ENCODE data around the gene ACOXL.

ACOXL gene

GRCh38 chr2:110790907-110791306 lies 58.5 kb downstream of the ACOXL start:
- no peak overlapping the region for H3K4me3 ChIP-seq (ENCODE audit: insufficient read depth, low read depth, low read length)
- H3K27me3 ChIP-seq (ENCODE audit: control insufficient read depth, insufficient read depth, low read length, poor library complexity, severe bottlenecking), result no peaks in the 10 kb centered on the region
- H3K4me1 ChIP-seq (ENCODE audit: control insufficient read depth, insufficient read depth, low read length), result no peaks in the 10 kb centered on the region
- no peaks in the 10 kb centered on the region for H3K36me3 ChIP-seq (ENCODE audit: control insufficient read depth, insufficient read depth, low read length)
- no peak overlapping the region for H3K27ac ChIP-seq (ENCODE audit: insufficient read depth, low read depth, low read length, poor library complexity, severe bottlenecking)
- H3K9me3 ChIP-seq (ENCODE audit: control insufficient read depth, low read length), result no peaks in the 10 kb centered on the region

- no peaks in the 10 kb centered on the region for H3K9me3 ChIP-seq (ENCODE audit: control insufficient read depth, low read length)
- no peaks in the 10 kb centered on the region for H3K36me3 ChIP-seq (ENCODE audit: control insufficient read depth, insufficient read depth, low read length)
- H3K27me3 ChIP-seq (ENCODE audit: control insufficient read depth, insufficient read depth, low read length, poor library complexity, severe bottlenecking), result no peaks in the 10 kb centered on the region
- H3K4me1 ChIP-seq (ENCODE audit: control insufficient read depth, insufficient read depth, low read length), result no peaks in the 10 kb centered on the region
- H3K27ac ChIP-seq (ENCODE audit: insufficient read depth, low read depth, low read length, poor library complexity, severe bottlenecking), result no peak overlapping the region
- 83 to 84% methylated on average over 4 of the region's 4 CpGs for WGBS, 2 experiments
- no peak overlapping the region for H3K4me3 ChIP-seq (ENCODE audit: insufficient read depth, low read depth, low read length)
Measured at GRCh38 chr2:110791435-110791834, 59.1 kb downstream of the ACOXL start.

DNA sequence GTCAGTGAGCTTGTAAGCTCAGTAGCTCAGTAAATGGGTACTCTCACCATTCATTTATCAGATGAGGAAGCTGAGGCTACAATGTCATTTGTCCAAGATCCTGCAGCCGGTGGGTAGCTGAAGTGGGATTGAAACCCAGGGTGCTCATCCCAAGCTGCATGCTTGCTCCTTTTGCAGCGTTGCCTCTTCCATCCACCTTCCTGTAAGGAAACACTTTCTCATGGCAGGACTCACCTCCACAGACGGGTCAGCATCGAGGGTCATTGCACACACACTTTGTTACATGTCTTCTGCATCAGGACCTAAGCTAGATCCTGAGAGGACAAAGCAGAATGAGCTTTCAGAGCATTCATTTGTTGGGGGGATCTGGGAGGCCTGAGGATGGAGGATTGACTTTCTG lies 60.7 kb downstream of the ACOXL start:
- no peaks in the 10 kb centered on the region for H3K27me3 ChIP-seq (ENCODE audit: control insufficient read depth, insufficient read depth, low read length, poor library complexity, severe bottlenecking)
- no peaks in the 10 kb centered on the region for H3K36me3 ChIP-seq (ENCODE audit: control insufficient read depth, insufficient read depth, low read length)
- WGBS, 2 experiments, result 94 to 96% methylated on average over 4 of the region's 4 CpGs
- H3K4me3 ChIP-seq (ENCODE audit: insufficient read depth, low read depth, low read length), result no peak overlapping the region
- H3K9me3 ChIP-seq (ENCODE audit: control insufficient read depth, low read length), result no peaks in the 10 kb centered on the region
- no peaks in the 10 kb centered on the region for H3K4me1 ChIP-seq (ENCODE audit: control insufficient read depth, insufficient read depth, low read length)
- no peak overlapping the region for H3K27ac ChIP-seq (ENCODE audit: insufficient read depth, low read depth, low read length, poor library complexity, severe bottlenecking)

DNA sequence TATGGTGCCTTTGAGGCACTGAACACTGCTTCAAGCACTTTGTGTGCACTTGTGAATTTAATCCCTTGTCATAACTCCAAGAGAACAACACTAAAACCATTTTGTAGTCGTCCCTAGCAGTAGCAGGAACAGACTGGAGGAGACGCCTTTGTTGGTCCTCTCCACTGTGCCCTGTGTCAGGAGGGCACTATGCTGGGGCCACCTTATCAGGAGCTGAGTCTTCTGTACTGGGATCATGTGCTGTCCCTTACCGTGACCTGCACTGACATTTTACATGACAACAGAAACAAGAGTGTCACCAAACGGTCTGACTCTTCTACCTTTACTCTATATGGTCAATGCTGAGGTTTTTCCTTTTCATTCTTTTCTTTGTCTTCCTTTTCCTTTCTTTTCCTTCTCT lies 62.0 kb downstream of the ACOXL start:
- WGBS, 2 experiments, result 86 to 89% methylated on average over 4 of the region's 4 CpGs
- H3K27ac ChIP-seq (ENCODE audit: insufficient read depth, low read depth, low read length, poor library complexity, severe bottlenecking), result no peak overlapping the region
- no peaks in the 10 kb centered on the region for H3K27me3 ChIP-seq (ENCODE audit: control insufficient read depth, insufficient read depth, low read length, poor library complexity, severe bottlenecking)
- no peaks in the 10 kb centered on the region for H3K4me1 ChIP-seq (ENCODE audit: control insufficient read depth, insufficient read depth, low read length)
- no peaks in the 10 kb centered on the region for H3K36me3 ChIP-seq (ENCODE audit: control insufficient read depth, insufficient read depth, low read length)
- H3K9me3 ChIP-seq (ENCODE audit: control insufficient read depth, low read length), result no peaks in the 10 kb centered on the region
- H3K4me3 ChIP-seq (ENCODE audit: insufficient read depth, low read depth, low read length), result no peak overlapping the region

DNA sequence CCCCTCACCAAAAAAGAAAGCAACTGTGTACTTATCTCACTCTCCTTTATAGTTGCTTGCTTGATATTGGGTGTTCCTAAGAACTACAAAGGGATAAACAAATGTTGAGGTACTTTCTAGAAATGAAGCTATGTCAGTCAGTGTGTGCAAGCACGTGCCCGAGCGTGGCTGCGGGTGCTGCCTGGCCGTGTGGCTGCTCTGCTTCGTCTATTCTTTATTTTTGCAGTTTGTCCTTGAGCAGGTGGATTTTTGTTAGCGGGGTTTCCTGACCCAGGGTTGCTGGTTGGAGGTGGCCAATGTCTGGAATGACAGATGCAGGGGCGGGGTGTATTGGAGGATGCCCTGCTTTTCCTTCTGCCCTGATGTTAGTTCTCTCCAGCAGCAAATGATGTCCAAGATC lies 62.6 kb downstream of the ACOXL start:
- no peak overlapping the region for H3K4me3 ChIP-seq (ENCODE audit: insufficient read depth, low read depth, low read length)
- 94 to 96% methylated on average over 8 of the region's 8 CpGs for WGBS, 2 experiments
- H3K9me3 ChIP-seq (ENCODE audit: control insufficient read depth, low read length), result no peaks in the 10 kb centered on the region
- H3K4me1 ChIP-seq (ENCODE audit: control insufficient read depth, insufficient read depth, low read length), result no peaks in the 10 kb centered on the region
- no peaks in the 10 kb centered on the region for H3K36me3 ChIP-seq (ENCODE audit: control insufficient read depth, insufficient read depth, low read length)
- no peak overlapping the region for H3K27ac ChIP-seq (ENCODE audit: insufficient read depth, low read depth, low read length, poor library complexity, severe bottlenecking)
- H3K27me3 ChIP-seq (ENCODE audit: control insufficient read depth, insufficient read depth, low read length, poor library complexity, severe bottlenecking), result no peaks in the 10 kb centered on the region

DNA sequence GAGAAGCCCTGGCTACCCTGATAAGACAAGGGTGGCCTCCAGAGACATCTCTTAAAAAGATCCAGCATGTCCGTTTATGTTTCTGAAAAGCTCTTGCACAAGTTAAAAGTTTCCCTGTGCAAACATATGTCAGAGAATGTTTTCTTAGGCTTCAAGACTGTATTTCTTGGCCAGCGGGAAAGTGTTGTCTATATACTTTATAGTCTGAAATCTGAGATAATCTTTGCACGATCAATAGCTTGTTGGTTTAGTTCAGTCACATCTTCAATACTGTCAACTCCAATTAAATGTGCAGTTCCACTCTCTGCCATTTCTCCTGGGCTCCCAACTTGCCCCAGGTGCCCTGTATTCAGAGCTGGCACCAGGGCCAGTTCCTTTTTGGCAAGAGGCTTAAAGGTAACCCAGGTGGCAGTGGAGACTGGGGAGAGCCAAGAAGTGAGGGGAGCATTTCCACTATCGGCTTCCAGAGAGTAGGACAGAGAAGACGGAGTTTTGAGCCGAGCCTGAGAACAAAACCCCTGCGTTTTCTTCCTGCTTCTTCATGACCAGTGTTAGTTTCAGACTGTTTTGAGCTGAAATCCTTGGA lies 64.4 kb downstream of the ACOXL start:
- Histone ChIP-seq H3K27ac (ENCODE audit: insufficient read depth, low read depth, low read length, poor library complexity, severe bottlenecking) (no peak overlapping the region), H3K4me3 (ENCODE audit: insufficient read depth, low read depth, low read length) (no peak overlapping the region), H3K9me3 (ENCODE audit: control insufficient read depth, low read length) (no peaks in the 10 kb centered on the region), H3K4me1 (ENCODE audit: control insufficient read depth, insufficient read depth, low read length) (peaks cover 10% of the 10 kb centered on the region), H3K27me3 (ENCODE audit: control insufficient read depth, insufficient read depth, low read length, poor library complexity, severe bottlenecking) (no peaks in the 10 kb centered on the region), H3K36me3 (ENCODE audit: control insufficient read depth, insufficient read depth, low read length) (no peaks in the 10 kb centered on the region)
- 91 to 94% methylated on average over 7 of the region's 7 CpGs for WGBS, 2 experiments

- H3K27ac ChIP-seq (ENCODE audit: insufficient read depth, low read depth, low read length, poor library complexity, severe bottlenecking), result no peak overlapping the region
- H3K27me3 ChIP-seq (ENCODE audit: control insufficient read depth, insufficient read depth, low read length, poor library complexity, severe bottlenecking), result no peaks in the 10 kb centered on the region
- H3K9me3 ChIP-seq (ENCODE audit: control insufficient read depth, low read length), result no peaks in the 10 kb centered on the region
- no peaks in the 10 kb centered on the region for H3K36me3 ChIP-seq (ENCODE audit: control insufficient read depth, insufficient read depth, low read length)
- 94 to 97% methylated on average over 3 of the region's 3 CpGs for WGBS, 2 experiments
- peaks cover 10% of the 10 kb centered on the region for H3K4me1 ChIP-seq (ENCODE audit: control insufficient read depth, insufficient read depth, low read length)
- no peak overlapping the region for H3K4me3 ChIP-seq (ENCODE audit: insufficient read depth, low read depth, low read length)
Measured at GRCh38 chr2:110799376-110799775, 67.0 kb downstream of the ACOXL start.

DNA sequence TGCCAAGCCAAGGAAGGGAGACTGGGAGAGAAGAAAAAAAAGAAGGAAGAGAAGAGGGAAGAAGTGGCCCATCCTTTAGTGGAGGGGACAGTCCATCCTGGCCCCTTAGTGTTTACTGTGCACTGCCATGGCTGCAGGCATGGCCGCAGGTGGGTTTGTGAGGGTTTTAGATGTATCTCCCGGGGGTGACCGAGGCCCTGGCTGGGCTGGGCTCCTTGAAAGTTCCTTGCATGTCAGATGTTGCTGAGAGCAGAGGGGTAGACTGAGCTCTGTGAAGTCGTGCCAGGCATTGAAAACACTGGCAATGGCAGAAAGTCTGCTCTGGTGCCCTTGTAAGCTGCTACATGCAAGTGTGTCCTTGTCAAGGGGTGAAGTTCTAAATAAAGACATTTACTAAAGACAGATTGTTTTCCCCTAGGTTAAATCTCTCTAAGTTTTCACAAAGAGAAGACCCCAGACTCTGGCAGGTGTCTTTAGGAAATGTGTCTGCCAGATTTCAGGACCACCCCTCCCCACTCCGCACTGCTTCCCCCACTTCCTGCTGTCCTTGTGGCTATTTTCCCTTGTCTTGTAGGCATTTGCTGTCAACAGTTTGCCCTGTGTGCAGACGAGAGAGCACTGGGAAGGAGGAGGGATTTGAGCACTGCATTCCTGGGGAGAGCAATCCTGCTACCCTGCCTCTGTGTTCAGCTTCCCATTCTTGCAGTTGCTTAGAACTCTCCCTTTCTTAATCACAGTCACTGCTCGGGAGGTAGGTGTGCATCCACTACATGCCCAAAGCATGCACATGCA lies 68.4 kb downstream of the ACOXL start:
- 75 to 76% methylated on average over 7 of the region's 7 CpGs for WGBS, 2 experiments
- peaks cover 10% of the 10 kb centered on the region for H3K4me1 ChIP-seq (ENCODE audit: control insufficient read depth, insufficient read depth, low read length)
- no peak overlapping the region for H3K27ac ChIP-seq (ENCODE audit: insufficient read depth, low read depth, low read length, poor library complexity, severe bottlenecking)
- H3K36me3 ChIP-seq (ENCODE audit: control insufficient read depth, insufficient read depth, low read length), result no peaks in the 10 kb centered on the region
- no peaks in the 10 kb centered on the region for H3K9me3 ChIP-seq (ENCODE audit: control insufficient read depth, low read length)
- no peak overlapping the region for H3K4me3 ChIP-seq (ENCODE audit: insufficient read depth, low read depth, low read length)
- no peaks in the 10 kb centered on the region for H3K27me3 ChIP-seq (ENCODE audit: control insufficient read depth, insufficient read depth, low read length, poor library complexity, severe bottlenecking)

DNA sequence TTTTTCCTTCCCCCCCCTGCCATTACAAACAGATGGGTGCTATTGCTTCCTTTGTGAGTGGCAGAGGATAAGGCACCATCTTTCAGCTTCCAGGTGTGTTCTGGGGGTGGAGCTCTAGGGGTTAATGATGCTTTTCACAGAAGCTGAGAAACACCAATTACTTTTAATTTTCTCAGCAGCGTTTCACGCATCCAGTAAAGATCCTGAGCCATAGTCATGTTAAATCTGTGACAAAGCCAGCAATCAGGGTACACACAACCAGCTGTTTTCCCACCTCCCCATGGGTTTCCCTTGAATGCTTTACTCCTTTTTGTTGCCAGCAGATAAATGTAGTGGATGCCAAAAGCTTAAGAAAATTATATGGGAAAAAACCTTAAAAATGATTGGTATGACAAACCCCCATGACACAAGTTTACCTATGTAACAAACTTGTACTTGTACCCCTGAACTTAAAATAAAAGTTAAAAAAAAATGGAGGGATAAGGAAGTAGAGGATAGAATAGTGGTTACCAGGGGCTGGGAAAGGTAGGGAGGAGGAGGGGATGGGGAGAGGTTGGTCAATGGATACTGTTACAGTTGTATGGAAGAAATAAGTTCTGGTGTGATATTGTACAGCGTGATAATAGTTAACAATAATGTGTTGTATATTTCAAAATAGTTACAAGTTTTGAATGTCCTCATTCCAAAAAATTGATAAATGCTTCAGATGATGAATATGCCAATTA lies 70.0 kb downstream of the ACOXL start:
- no peaks in the 10 kb centered on the region for H3K9me3 ChIP-seq (ENCODE audit: control insufficient read depth, low read length)
- H3K4me1 ChIP-seq (ENCODE audit: control insufficient read depth, insufficient read depth, low read length), result peaks cover 10% of the 10 kb centered on the region
- H3K27ac ChIP-seq (ENCODE audit: insufficient read depth, low read depth, low read length, poor library complexity, severe bottlenecking), result no peak overlapping the region
- no peaks in the 10 kb centered on the region for H3K27me3 ChIP-seq (ENCODE audit: control insufficient read depth, insufficient read depth, low read length, poor library complexity, severe bottlenecking)
- 10 to 38% methylated on average over 2 to 3 of the region's 3 CpGs for WGBS, 2 experiments
- no peaks in the 10 kb centered on the region for H3K36me3 ChIP-seq (ENCODE audit: control insufficient read depth, insufficient read depth, low read length)
- H3K4me3 ChIP-seq (ENCODE audit: insufficient read depth, low read depth, low read length), result no peak overlapping the region

DNA sequence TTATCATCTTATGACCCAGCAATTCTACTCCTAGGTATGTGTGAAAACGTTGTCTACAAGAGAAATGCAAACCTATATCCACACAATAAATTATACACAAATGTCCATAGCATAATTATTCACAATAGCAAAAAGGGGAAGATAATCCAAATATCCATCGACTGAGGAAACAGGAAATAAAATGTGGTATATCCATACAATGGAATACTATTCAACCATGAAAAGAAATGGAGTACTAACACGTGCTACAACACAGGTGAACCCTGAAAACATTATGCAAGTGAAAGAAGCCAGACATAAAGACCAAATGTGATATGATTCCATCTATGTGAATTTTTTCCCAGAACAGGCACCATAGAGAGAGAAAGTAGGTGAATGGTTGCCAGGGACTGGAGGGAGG lies 72.1 kb downstream of the ACOXL start:
- no peaks in the 10 kb centered on the region for H3K27me3 ChIP-seq (ENCODE audit: control insufficient read depth, insufficient read depth, low read length, poor library complexity, severe bottlenecking)

More for the DNA sequence above, 72.1 kb downstream of the ACOXL start:
- Histone ChIP-seq H3K9me3 (ENCODE audit: control insufficient read depth, low read length) (no peaks in the 10 kb centered on the region), H3K27ac (ENCODE audit: insufficient read depth, low read depth, low read length, poor library complexity, severe bottlenecking) (no peak overlapping the region), H3K4me1 (ENCODE audit: control insufficient read depth, insufficient read depth, low read length) (peaks cover 10% of the 10 kb centered on the region), H3K4me3 (ENCODE audit: insufficient read depth, low read depth, low read length) (no peak overlapping the region), H3K36me3 (ENCODE audit: control insufficient read depth, insufficient read depth, low read length) (no peaks in the 10 kb centered on the region)
- WGBS, 2 experiments, result 99 to 100% methylated on average over 2 to 3 of the region's 3 CpGs

Measured in ectodermal cell (in vitro differentiated cells).